Activated naive CD8-positive, alpha-beta T cell treated with anti-CD3 and anti-CD28 coated beads, Interleukin-2, amount 50 U/mL, for 24 hours (primary cell): ENCODE data around the gene FGF18.

Experiments
- ATAC-seq: fragments of 150-1000 bp; cut with Tn5 transposase; one replicate; pipeline ENCODE4 v1.10.0; 2021
- DNase-seq: peaks from one replicate; pipeline ENCODE4 v3.0.0; 2021
- H3K27ac Mint-ChIP-seq: one replicate; pipeline ENCODE4 v1.8.0; 2021; ENCODE audit warnings: mild to moderate bottlenecking, mixed read lengths
- H3K27me3 Mint-ChIP-seq: one replicate; pipeline ENCODE4 v1.8.0; 2021; ENCODE audit warnings: mixed read lengths
- H3K36me3 Mint-ChIP-seq: one replicate; pipeline ENCODE4 v1.8.0; 2021; ENCODE audit warnings: low read depth, mixed read lengths
- H3K4me1 Mint-ChIP-seq: one replicate; pipeline ENCODE4 v1.8.0; 2021; ENCODE audit warnings: mixed read lengths
- H3K4me3 Mint-ChIP-seq: one replicate; pipeline ENCODE4 v1.8.0; 2021; ENCODE audit warnings: mild to moderate bottlenecking, moderate library complexity, mixed read lengths
- H3K9me3 Mint-ChIP-seq: one replicate; pipeline ENCODE4 v1.8.0; 2021; ENCODE audit warnings: mixed read lengths

The FGF18 gene

DNA sequence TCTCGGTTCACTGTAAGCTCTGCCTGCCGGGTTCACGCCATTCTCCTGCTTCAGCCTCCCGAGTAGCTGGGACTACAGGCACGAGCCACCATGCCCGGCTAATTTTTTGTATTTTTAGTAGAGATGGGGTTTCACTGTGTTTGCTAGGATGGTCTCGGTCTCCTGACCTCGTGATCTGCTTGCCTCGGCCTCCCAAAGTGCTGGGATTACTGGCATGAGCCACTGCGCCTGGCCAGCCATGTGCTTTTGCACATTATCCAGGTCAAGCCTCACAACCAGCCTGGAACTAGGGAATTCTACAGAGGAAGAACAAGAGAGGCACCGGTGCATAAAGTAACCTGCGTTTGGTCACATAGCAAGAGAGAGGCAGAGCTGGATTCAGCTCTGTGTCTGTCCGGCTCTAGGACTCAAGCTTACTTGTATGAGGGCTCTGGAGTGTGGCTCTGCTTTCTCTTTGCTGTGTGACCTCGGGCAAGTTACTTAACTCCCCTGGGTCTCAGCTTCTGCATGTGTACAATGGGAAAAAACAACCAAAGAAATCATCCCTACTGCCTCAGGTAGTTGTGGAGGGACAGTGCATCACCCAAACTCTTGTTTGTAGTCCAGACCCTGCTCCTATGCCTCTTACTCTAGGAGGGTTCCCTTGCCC is 6.3 kb downstream of the FGF18 start:
- no peaks in the 10 kb centered on the region for H3K9me3 Mint-ChIP-seq

DNA sequence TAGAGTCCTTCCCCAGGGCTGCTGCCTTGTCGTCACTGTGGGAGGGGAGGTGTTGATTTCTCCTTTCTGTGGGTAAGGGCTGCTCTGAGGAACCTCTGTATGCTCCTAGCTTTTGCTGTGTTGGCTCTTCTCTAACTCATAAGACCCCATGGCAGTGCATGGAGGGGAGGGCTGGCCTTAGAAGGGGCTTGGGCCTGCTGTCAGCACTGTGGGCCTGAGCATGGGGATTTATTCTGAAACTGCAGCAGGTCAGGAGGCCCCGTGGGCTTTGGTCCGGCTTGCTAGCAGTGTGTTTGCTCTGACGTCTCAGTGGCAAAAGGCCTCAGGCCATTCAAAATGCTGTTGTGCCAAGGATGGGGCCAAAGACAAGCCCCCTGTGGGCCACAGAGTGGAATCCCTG is 6.8 kb downstream of the FGF18 start:
- no peak overlapping the region for H3K4me3 Mint-ChIP-seq
- no peak for ATAC-seq
- DNase-seq: no peak
- H3K27me3 Mint-ChIP-seq: peaks cover 12% of the 10 kb centered on the region
- H3K9me3 Mint-ChIP-seq: no peaks in the 10 kb centered on the region
- no peaks in the 10 kb centered on the region for H3K4me1 Mint-ChIP-seq
- no peak overlapping the region for H3K27ac Mint-ChIP-seq
- no peaks in the 10 kb centered on the region for H3K36me3 Mint-ChIP-seq

More for the DNA sequence above, 6.3 kb downstream of the FGF18 start:
- no peak for ATAC-seq
- no peak overlapping the region for H3K4me3 Mint-ChIP-seq
- H3K27ac Mint-ChIP-seq: no peak overlapping the region
- H3K36me3 Mint-ChIP-seq: no peaks in the 10 kb centered on the region
- DNase-seq: no peak
- peaks cover 3% of the 10 kb centered on the region for H3K4me1 Mint-ChIP-seq
- peaks cover 17% of the 10 kb centered on the region for H3K27me3 Mint-ChIP-seq

DNA sequence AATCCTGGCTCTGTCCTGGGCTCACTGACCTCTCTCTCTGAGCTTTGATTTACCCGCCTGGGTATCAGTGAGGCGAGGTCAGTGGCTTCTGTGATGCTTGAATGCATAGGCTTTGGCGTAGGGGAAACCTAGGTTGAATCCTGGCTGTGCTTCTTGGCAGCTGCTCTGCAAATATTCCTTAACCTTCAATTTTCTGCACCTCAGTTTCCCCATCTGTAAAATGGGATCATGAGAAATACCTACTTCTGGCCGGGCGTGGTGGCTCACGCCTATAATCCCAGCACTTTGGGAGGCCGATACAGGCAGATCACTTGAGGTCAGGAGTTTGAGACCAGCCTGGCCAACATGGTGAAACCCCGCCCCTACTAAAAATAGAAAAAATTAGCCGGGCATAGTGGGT is 7.2 kb downstream of the FGF18 start:
- no peak for ATAC-seq

DNA sequence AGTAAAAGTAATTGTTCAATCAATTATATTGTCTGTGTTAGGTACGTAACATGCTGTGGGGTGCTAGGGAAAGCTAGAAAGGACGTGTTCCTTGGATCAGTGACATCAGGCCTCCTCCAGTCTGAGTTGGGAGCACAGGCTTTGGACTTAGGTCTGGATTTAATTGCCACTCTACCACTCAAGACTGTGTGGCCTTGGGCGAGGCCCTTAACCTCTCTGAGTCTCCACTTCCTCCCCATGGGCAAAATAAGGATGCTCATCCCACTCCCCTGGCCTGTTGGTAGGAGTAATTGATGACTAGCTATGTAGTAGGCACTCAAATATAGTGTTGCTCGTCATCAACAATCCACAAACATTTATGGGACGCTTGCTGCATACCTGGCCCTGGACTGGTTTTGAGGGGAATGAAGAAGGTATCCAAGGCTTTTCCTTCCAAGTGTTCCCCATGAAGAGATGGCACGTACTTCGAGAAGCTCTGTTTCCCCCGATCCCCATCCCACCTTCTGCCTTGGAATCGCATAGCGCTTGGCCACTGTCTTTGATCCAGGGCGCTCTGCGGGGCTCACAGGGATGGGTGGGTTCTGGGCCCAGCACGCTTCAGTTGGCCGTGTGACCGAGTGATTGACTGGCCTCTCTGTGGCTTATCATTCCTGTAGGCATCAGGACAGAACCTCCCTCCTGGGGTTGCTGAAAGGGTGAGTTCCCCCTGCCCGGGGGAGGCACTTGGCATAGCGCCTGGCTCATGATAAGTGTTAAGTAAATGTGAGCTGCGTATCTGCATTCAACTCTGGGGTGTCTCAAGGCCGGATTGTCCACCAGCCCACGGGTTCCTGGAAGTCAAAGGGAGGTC is 8.1 kb downstream of the FGF18 start:
- H3K4me3 Mint-ChIP-seq: no peak overlapping the region
- peaks cover 4% of the 10 kb centered on the region for H3K27me3 Mint-ChIP-seq
- H3K4me1 Mint-ChIP-seq: no peaks in the 10 kb centered on the region
- H3K27ac Mint-ChIP-seq: no peak overlapping the region
- no peaks in the 10 kb centered on the region for H3K36me3 Mint-ChIP-seq
- H3K9me3 Mint-ChIP-seq: no peaks in the 10 kb centered on the region
- DNase-seq (no peak), ATAC-seq (no peak)

More for the DNA sequence above, 7.2 kb downstream of the FGF18 start:
- Mint-ChIP-seq H3K4me1 (no peaks in the 10 kb centered on the region), H3K9me3 (no peaks in the 10 kb centered on the region), H3K27me3 (peaks cover 8% of the 10 kb centered on the region), H3K4me3 (no peak overlapping the region), H3K27ac (no peak overlapping the region), H3K36me3 (no peaks in the 10 kb centered on the region)
- no peak for DNase-seq

DNA sequence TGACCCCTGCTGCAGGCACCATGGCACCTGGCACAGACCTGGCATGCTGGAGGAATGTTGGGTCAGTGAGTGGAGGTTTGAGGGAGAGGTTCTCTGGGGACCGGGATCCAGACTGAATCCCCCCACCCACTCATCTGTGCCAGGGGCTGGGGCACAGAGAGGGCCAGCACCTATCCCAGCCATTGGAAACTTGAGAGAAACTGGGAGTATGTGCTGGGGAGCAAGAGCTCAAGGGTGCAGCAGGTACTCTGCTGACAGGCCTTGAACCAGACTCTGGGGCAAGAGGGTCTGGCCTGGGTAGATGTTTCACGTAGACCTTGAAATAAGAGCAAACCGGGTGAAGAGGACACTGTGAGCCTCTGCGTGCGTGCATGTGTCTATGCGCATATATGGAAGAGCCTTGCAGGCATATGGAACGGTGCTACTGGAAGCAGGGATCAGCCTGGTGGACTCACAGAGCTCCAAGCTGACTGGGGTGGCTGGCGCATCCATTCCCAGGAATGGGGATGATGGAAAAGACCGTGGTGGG is 8.8 kb downstream of the FGF18 start:
- DNase-seq (no peak), ATAC-seq (no peak)
- no peak overlapping the region for H3K27ac Mint-ChIP-seq
- no peaks in the 10 kb centered on the region for H3K4me1 Mint-ChIP-seq
- no peaks in the 10 kb centered on the region for H3K9me3 Mint-ChIP-seq
- no peaks in the 10 kb centered on the region for H3K36me3 Mint-ChIP-seq
- H3K4me3 Mint-ChIP-seq: no peak overlapping the region
- H3K27me3 Mint-ChIP-seq: peaks cover 4% of the 10 kb centered on the region

DNA sequence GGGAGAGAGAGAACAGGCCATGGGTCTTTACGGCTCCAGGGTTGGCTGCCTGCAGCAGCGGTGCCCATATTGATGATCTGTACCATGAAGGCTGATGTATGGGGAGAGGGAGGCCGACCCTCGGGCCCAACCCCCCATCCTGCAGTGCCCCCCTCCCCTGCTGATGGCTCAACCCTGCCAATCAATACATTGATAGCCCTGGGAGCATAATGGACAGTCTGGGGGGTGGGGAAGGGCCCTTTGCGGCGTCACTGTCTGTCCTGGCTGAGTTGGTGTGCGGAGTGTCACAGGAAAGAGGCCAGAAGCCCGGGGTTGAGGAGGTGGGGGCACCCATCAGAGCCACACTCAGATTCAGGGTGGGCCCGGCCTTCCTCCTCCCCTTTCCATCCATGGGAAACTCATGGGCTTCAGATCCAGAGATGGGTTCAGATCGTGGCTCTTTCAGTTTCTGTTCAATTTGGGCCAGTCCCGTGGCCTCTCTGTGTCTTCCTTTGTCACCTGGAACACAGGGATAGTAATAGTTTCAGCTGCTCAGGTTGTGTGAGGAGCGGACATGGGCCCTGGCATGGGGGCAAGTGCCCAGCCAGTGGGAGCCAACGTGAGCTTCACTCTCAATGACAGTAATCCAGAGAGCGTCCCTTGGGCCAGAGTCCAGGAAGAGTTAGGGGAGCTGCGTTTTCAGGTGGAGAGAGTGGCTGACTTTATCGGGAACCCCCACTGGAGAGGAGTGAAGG is 9.5 kb downstream of the FGF18 start:
- no peak for ATAC-seq
- H3K27me3 Mint-ChIP-seq: peaks cover 4% of the 10 kb centered on the region
- H3K4me3 Mint-ChIP-seq: no peak overlapping the region
- no peaks in the 10 kb centered on the region for H3K9me3 Mint-ChIP-seq
- no peak overlapping the region for H3K27ac Mint-ChIP-seq
- H3K36me3 Mint-ChIP-seq: no peaks in the 10 kb centered on the region
- H3K4me1 Mint-ChIP-seq: no peaks in the 10 kb centered on the region
- no peak for DNase-seq

DNA sequence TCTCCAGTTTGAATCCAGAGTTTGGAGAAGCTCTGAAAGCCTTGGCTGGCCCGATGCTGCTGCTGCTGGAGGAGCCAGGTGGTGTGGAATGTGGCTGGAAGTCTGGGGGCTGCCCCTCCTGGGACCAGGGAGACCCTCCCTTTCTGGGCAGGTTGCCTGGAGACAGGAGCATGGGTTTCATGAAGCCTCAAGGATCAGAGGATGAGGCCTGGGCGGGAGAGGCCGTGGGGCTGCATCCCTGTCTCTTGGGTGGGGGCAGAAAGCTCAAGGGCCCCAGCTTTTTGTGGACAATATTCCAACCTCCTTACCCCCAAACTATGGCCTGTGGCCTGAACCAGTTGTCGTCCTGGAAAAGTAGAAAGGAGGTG is 10.1 kb downstream of the FGF18 start:
- ATAC-seq (no peak), DNase-seq (no peak)
- Mint-ChIP-seq H3K27me3 (peaks cover under 1% of the 10 kb centered on the region), H3K27ac (no peak overlapping the region), H3K36me3 (no peaks in the 10 kb centered on the region), H3K4me1 (no peaks in the 10 kb centered on the region), H3K9me3 (no peaks in the 10 kb centered on the region), H3K4me3 (no peak overlapping the region)

DNA sequence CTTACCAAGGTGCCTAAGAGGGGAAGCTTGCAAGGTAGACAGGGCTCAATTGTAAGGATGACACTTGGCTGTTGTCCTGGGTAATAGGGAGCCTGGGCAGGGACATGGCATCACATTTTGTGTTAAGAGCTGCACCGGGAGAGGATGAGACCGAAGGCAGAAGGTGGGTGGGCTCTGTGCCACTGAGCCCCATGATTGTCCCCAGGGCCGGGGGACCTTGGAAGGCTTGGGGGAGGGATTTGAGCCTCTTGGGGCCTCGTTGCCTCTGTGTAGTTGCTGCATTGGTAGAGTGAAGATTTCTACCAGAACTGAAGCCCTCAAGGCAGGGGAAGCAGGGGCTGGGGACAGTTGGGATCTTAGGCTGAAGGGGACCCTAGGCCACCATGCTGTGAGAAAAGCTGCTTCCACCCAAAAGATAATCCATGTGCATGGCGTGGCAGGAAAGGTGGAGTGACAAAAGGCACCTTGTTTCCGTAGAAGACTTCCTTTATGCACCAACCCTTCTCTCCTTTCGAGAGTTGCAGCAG is 11.9 kb downstream of the FGF18 start:
- Mint-ChIP-seq H3K27ac (no peak overlapping the region), H3K4me3 (no peak overlapping the region), H3K36me3 (no peaks in the 10 kb centered on the region), H3K9me3 (no peaks in the 10 kb centered on the region), H3K4me1 (no peaks in the 10 kb centered on the region), H3K27me3 (no peaks in the 10 kb centered on the region)
- no peak for DNase-seq
- no peak for ATAC-seq

DNA sequence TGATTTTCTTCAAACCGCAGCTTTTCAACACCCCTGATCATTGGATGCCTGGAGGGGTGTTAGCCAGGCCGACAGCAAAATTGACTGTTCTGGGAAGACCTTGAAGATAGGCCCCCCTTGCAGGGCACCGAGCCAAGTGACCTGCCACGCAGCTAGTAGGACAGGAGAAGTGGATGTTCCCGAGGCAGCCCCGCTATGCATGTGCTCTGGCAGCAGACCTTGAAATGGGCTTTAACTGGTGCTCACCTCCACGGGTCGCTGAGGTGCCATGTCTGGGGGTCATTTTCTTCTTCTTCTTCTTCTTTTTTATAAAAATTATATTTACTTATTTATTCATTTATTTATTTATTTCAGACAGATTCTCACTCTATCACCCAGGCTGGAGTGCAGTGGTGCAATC is 12.6 kb downstream of the FGF18 start:
- Mint-ChIP-seq H3K4me1 (no peaks in the 10 kb centered on the region), H3K4me3 (no peak overlapping the region), H3K27me3 (no peaks in the 10 kb centered on the region), H3K27ac (no peak overlapping the region), H3K9me3 (no peaks in the 10 kb centered on the region), H3K36me3 (no peaks in the 10 kb centered on the region)
- no peak for ATAC-seq
- DNase-seq: no peak

DNA sequence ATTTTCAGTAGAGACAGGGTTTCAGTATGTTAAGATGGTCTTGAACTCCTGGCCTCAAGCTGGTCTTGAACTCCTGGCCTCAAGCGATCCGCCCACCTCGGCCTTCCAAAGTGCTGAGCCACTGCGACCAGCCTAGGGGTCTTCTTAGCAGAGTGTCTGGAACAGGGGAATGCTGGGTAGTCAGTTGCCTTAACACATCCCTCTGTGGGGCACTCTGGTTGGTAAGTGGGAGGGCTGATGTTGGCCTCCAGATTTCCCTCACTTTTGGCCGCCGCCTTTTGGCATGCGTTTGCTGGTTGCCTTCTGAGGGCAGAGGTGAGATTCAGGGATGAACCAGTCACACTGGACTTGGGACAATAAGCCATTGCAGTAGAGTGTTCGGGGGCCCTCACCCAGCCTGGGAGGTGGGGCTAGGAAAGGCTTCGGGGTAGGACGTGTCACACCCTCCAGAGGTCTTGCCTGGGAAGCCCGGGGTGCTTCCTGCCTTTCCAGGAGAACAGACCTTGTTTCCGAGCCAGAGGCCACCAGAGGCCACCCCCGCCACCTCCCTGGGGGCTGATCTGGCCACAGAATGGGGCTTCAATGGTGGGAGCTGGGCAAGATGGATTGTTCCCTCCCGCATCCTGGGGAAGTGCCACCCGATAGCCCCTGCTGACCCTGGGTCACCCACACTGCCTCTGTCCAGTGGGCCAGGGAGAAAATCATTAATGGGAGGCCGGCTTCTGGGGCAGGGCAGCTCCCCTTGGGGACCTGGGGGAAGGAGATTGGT is 13.3 kb downstream of the FGF18 start:
- Mint-ChIP-seq H3K36me3 (no peaks in the 10 kb centered on the region), H3K27ac (no peak overlapping the region), H3K4me1 (no peaks in the 10 kb centered on the region), H3K4me3 (no peak overlapping the region), H3K9me3 (no peaks in the 10 kb centered on the region), H3K27me3 (no peaks in the 10 kb centered on the region)
- DNase-seq (no peak), ATAC-seq (no peak)

DNA sequence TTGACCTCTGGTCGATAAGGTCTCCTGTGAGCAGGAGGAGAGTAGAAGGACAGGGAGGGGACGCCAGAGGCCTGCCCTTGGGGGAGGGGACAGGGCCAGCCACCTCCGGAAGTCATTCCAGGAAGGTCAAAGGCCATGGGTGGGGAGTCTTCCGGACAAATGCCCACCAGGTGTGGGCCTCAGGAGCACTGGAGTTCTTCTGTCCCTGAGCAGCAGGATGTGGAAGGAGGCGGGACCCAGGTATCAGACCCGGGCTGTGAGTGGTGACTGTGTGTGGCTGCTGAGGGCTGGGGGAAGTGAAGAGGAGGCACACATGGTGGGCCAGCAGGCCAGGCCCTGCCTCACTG is 13.9 kb downstream of the FGF18 start:
- Mint-ChIP-seq H3K4me3 (no peak overlapping the region), H3K27ac (no peak overlapping the region), H3K4me1 (no peaks in the 10 kb centered on the region), H3K9me3 (no peaks in the 10 kb centered on the region), H3K36me3 (no peaks in the 10 kb centered on the region), H3K27me3 (no peaks in the 10 kb centered on the region)
- DNase-seq: no peak
- ATAC-seq: no peak

DNA sequence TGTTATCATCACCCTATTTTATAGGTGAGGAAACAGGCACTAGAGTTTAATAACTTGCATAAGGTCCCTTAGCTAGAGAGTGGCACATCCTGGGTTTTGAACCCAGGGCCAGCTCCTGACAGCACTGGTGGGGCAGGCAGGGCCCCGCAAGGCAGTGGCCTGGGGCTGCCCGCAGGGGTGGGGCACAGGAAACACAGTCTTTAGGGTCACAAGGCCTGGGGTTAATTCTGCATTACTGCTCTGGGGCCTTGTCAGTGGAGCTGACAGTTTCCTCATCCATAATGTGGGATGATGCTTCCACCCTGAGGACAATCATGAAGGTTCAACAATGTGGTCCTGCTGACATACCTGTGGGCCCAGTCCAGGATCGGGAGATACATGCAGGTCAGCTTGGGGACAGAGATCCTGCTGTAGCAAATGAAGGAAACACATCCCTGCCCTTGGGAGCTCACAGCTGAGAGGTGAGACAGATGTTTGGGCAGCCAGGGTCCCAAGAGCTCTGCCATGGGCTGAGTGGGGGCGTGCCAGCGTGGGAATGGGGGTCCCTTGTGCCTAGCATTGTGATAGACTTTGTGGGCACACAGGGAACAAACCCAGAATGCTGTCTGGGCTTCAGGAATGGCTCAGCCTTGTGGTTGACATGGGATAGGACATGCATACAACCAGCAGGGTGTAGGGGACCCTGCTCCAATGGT is 14.7 kb downstream of the FGF18 start:
- no peak for ATAC-seq
- H3K9me3 Mint-ChIP-seq: no peaks in the 10 kb centered on the region
- H3K4me3 Mint-ChIP-seq: no peak overlapping the region

DNA sequence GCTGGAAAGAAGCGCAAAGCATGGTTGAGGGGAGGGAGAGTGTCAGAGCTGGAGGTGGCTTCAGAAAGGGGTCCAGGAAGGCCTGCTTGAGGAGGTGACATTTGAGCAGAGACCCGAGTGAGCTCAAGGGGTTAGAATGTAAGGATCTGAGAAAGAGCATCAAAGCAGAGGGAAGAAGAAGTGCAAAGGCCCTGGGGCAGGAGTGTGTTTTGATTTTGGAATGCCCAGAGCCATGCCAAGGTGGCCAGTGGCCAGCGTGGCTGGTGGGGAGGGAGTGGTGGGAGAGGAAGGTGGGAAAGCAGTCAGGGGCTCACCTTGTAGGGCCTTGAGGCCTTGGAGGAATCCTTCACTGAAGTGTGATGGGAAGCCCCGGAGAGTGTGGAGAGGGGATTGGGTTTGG is 15.4 kb downstream of the FGF18 start:
- no peak overlapping the region for H3K27ac Mint-ChIP-seq
- ATAC-seq (no peak), DNase-seq (no peak)
- H3K27me3 Mint-ChIP-seq: no peaks in the 10 kb centered on the region
- H3K4me1 Mint-ChIP-seq: no peaks in the 10 kb centered on the region
- no peaks in the 10 kb centered on the region for H3K36me3 Mint-ChIP-seq
- H3K9me3 Mint-ChIP-seq: no peaks in the 10 kb centered on the region
- H3K4me3 Mint-ChIP-seq: no peak overlapping the region

More for the DNA sequence above, 14.7 kb downstream of the FGF18 start:
- no peaks in the 10 kb centered on the region for H3K4me1 Mint-ChIP-seq
- H3K27me3 Mint-ChIP-seq: no peaks in the 10 kb centered on the region
- H3K36me3 Mint-ChIP-seq: no peaks in the 10 kb centered on the region
- no peak overlapping the region for H3K27ac Mint-ChIP-seq
- DNase-seq: no peak

DNA sequence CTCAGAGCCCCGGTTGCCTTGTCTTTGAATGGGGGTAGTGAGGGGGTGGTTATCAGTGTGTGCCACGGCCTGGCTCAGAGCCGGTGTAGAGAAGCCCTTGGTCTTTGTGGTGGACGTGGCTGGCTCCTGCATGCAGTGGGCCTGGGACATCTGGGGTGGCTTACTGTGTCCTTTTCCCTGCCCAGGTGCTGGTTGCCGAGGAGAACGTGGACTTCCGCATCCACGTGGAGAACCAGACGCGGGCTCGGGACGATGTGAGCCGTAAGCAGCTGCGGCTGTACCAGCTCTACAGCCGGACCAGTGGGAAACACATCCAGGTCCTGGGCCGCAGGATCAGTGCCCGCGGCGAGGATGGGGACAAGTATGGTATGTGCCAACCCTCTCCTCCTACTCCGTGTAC is 16.5 kb downstream of the FGF18 start:
- ATAC-seq (no peak), DNase-seq (no peak)
- no peaks in the 10 kb centered on the region for H3K36me3 Mint-ChIP-seq
- H3K4me3 Mint-ChIP-seq: no peak overlapping the region
- no peaks in the 10 kb centered on the region for H3K27me3 Mint-ChIP-seq
- H3K9me3 Mint-ChIP-seq: no peaks in the 10 kb centered on the region
- no peaks in the 10 kb centered on the region for H3K4me1 Mint-ChIP-seq
- H3K27ac Mint-ChIP-seq: no peak overlapping the region
